ENCODE data around the gene TRAF3IP1.

Gene TRAF3IP1

GRCh38 chr2:238339814-238340213 is 19.5 kb downstream of the TRAF3IP1 start:
- H3K27ac ChIP-seq (ENCODE audit: low read depth, low read length): no peak overlapping the region

GRCh38 chr2:238341536-238341935 is 21.2 kb downstream of the TRAF3IP1 start:
- no peaks in the 10 kb centered on the region for H3K36me3 ChIP-seq (ENCODE audit: control insufficient read depth, insufficient read depth, low read length)
- H3K4me1 ChIP-seq (ENCODE audit: control insufficient read depth, insufficient read depth, low read length): no peaks in the 10 kb centered on the region
- H3K27me3 ChIP-seq (ENCODE audit: control insufficient read depth, insufficient read depth, low read length): no peaks in the 10 kb centered on the region
- no peak overlapping the region for H3K9ac ChIP-seq (ENCODE audit: low read length)
- no peak overlapping the region for H3K27ac ChIP-seq (ENCODE audit: low read depth, low read length)
- no peak overlapping the region for H3K4me3 ChIP-seq (ENCODE audit: low read length)

More at GRCh38 chr2:238339814-238340213, 19.5 kb downstream of the TRAF3IP1 start:
- H3K9ac ChIP-seq (ENCODE audit: low read length): no peak overlapping the region
- H3K4me3 ChIP-seq (ENCODE audit: low read length): no peak overlapping the region
- H3K27me3 ChIP-seq (ENCODE audit: control insufficient read depth, insufficient read depth, low read length): no peaks in the 10 kb centered on the region
- no peaks in the 10 kb centered on the region for H3K36me3 ChIP-seq (ENCODE audit: control insufficient read depth, insufficient read depth, low read length)
- H3K4me1 ChIP-seq (ENCODE audit: control insufficient read depth, insufficient read depth, low read length): no peaks in the 10 kb centered on the region

GRCh38 chr2:238344035-238344434 is 23.7 kb downstream of the TRAF3IP1 start:
- Histone ChIP-seq H3K27me3 (ENCODE audit: control insufficient read depth, insufficient read depth, low read length) (no peaks in the 10 kb centered on the region), H3K9ac (ENCODE audit: low read length) (no peak overlapping the region), H3K4me3 (ENCODE audit: low read length) (no peak overlapping the region), H3K27ac (ENCODE audit: low read depth, low read length) (no peak overlapping the region), H3K36me3 (ENCODE audit: control insufficient read depth, insufficient read depth, low read length) (peaks cover 3% of the 10 kb centered on the region), H3K4me1 (ENCODE audit: control insufficient read depth, insufficient read depth, low read length) (no peaks in the 10 kb centered on the region)

GRCh38 chr2:238344517-238344916 is 24.2 kb downstream of the TRAF3IP1 start:
- Histone ChIP-seq H3K4me1 (ENCODE audit: control insufficient read depth, insufficient read depth, low read length) (no peaks in the 10 kb centered on the region), H3K27ac (ENCODE audit: low read depth, low read length) (no peak overlapping the region), H3K9ac (ENCODE audit: low read length) (no peak overlapping the region), H3K4me3 (ENCODE audit: low read length) (no peak overlapping the region), H3K27me3 (ENCODE audit: control insufficient read depth, insufficient read depth, low read length) (no peaks in the 10 kb centered on the region), H3K36me3 (ENCODE audit: control insufficient read depth, insufficient read depth, low read length) (peaks cover 5% of the 10 kb centered on the region)

GRCh38 chr2:238345297-238345968 is 25.1 kb downstream of the TRAF3IP1 start:
- Histone ChIP-seq H3K27ac (ENCODE audit: low read depth, low read length) (no peak overlapping the region), H3K9ac (ENCODE audit: low read length) (no peak overlapping the region), H3K4me3 (ENCODE audit: low read length) (no peak overlapping the region), H3K4me1 (ENCODE audit: control insufficient read depth, insufficient read depth, low read length) (no peaks in the 10 kb centered on the region), H3K27me3 (ENCODE audit: control insufficient read depth, insufficient read depth, low read length) (no peaks in the 10 kb centered on the region), H3K36me3 (ENCODE audit: control insufficient read depth, insufficient read depth, low read length) (peaks cover 7% of the 10 kb centered on the region)

GRCh38 chr2:238346544-238346943 is 26.2 kb downstream of the TRAF3IP1 start:
- no peak overlapping the region for H3K27ac ChIP-seq (ENCODE audit: low read depth, low read length)
- H3K9ac ChIP-seq (ENCODE audit: low read length): no peak overlapping the region
- H3K36me3 ChIP-seq (ENCODE audit: control insufficient read depth, insufficient read depth, low read length): peaks cover 7% of the 10 kb centered on the region
- H3K27me3 ChIP-seq (ENCODE audit: control insufficient read depth, insufficient read depth, low read length): no peaks in the 10 kb centered on the region
- no peak overlapping the region for H3K4me3 ChIP-seq (ENCODE audit: low read length)
- H3K4me1 ChIP-seq (ENCODE audit: control insufficient read depth, insufficient read depth, low read length): no peaks in the 10 kb centered on the region

GRCh38 chr2:238350150-238350897 is 30.0 kb downstream of the TRAF3IP1 start:
- Histone ChIP-seq H3K9ac (ENCODE audit: low read length) (no peak overlapping the region), H3K4me3 (ENCODE audit: low read length) (no peak overlapping the region), H3K27ac (ENCODE audit: low read depth, low read length) (no peak overlapping the region), H3K4me1 (ENCODE audit: control insufficient read depth, insufficient read depth, low read length) (no peaks in the 10 kb centered on the region), H3K36me3 (ENCODE audit: control insufficient read depth, insufficient read depth, low read length) (peaks cover 7% of the 10 kb centered on the region), H3K27me3 (ENCODE audit: control insufficient read depth, insufficient read depth, low read length) (no peaks in the 10 kb centered on the region)

- peaks cover 7% of the 10 kb centered on the region for H3K36me3 ChIP-seq (ENCODE audit: control insufficient read depth, insufficient read depth, low read length)
- no peak overlapping the region for H3K27ac ChIP-seq (ENCODE audit: low read depth, low read length)
- H3K4me1 ChIP-seq (ENCODE audit: control insufficient read depth, insufficient read depth, low read length): no peaks in the 10 kb centered on the region
- no peak overlapping the region for H3K4me3 ChIP-seq (ENCODE audit: low read length)
- H3K9ac ChIP-seq (ENCODE audit: low read length): no peak overlapping the region
- no peaks in the 10 kb centered on the region for H3K27me3 ChIP-seq (ENCODE audit: control insufficient read depth, insufficient read depth, low read length)
Measured at GRCh38 chr2:238351315-238351714, 31.0 kb downstream of the TRAF3IP1 start.

GRCh38 chr2:238352361-238352760 is 32.0 kb downstream of the TRAF3IP1 start:
- no peak overlapping the region for H3K4me3 ChIP-seq (ENCODE audit: low read length)
- no peak overlapping the region for H3K27ac ChIP-seq (ENCODE audit: low read depth, low read length)
- peaks cover 7% of the 10 kb centered on the region for H3K36me3 ChIP-seq (ENCODE audit: control insufficient read depth, insufficient read depth, low read length)
- H3K9ac ChIP-seq (ENCODE audit: low read length): no peak overlapping the region
- no peaks in the 10 kb centered on the region for H3K4me1 ChIP-seq (ENCODE audit: control insufficient read depth, insufficient read depth, low read length)
- no peaks in the 10 kb centered on the region for H3K27me3 ChIP-seq (ENCODE audit: control insufficient read depth, insufficient read depth, low read length)

- no peak overlapping the region for H3K9ac ChIP-seq (ENCODE audit: low read length)
- no peaks in the 10 kb centered on the region for H3K36me3 ChIP-seq (ENCODE audit: control insufficient read depth, insufficient read depth, low read length)
- H3K4me1 ChIP-seq (ENCODE audit: control insufficient read depth, insufficient read depth, low read length): peaks cover 3% of the 10 kb centered on the region
- no peaks in the 10 kb centered on the region for H3K27me3 ChIP-seq (ENCODE audit: control insufficient read depth, insufficient read depth, low read length)
- no peak overlapping the region for H3K27ac ChIP-seq (ENCODE audit: low read depth, low read length)
- no peak overlapping the region for H3K4me3 ChIP-seq (ENCODE audit: low read length)
Measured at GRCh38 chr2:238358769-238359168, 38.5 kb downstream of the TRAF3IP1 start.

DNA sequence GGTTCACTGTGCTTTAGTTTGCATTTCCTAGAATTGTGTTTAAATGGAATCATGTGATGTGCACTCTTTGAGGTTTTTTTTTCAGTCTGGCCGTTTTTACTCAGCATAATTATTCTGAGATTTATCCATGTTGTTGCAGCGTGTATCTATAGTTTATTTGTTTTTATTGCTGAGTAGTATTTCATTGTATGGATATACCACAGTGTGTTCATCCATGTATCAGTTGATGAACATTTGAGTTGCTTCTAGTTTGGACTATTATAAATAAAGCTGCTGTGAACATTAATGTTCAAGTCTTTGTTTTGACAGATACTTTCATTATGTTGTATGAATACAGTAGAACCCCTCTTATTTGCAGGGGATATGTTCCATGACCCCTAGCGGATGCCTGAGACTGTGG is 39.1 kb downstream of the TRAF3IP1 start:
- no peaks in the 10 kb centered on the region for H3K27me3 ChIP-seq (ENCODE audit: control insufficient read depth, insufficient read depth, low read length)
- H3K4me3 ChIP-seq (ENCODE audit: low read length): no peak overlapping the region
- H3K4me1 ChIP-seq (ENCODE audit: control insufficient read depth, insufficient read depth, low read length): peaks cover 3% of the 10 kb centered on the region
- H3K36me3 ChIP-seq (ENCODE audit: control insufficient read depth, insufficient read depth, low read length): no peaks in the 10 kb centered on the region
- H3K9ac ChIP-seq (ENCODE audit: low read length): no peak overlapping the region
- H3K27ac ChIP-seq (ENCODE audit: low read depth, low read length): no peak overlapping the region

- peaks cover 3% of the 10 kb centered on the region for H3K4me1 ChIP-seq (ENCODE audit: control insufficient read depth, insufficient read depth, low read length)
- H3K9ac ChIP-seq (ENCODE audit: low read length): no peak overlapping the region
- no peak overlapping the region for H3K27ac ChIP-seq (ENCODE audit: low read depth, low read length)
- no peaks in the 10 kb centered on the region for H3K27me3 ChIP-seq (ENCODE audit: control insufficient read depth, insufficient read depth, low read length)
- H3K4me3 ChIP-seq (ENCODE audit: low read length): no peak overlapping the region
- H3K36me3 ChIP-seq (ENCODE audit: control insufficient read depth, insufficient read depth, low read length): no peaks in the 10 kb centered on the region
Measured at GRCh38 chr2:238361877-238362276, 41.6 kb downstream of the TRAF3IP1 start.

GRCh38 chr2:238362626-238363025 is 42.3 kb downstream of the TRAF3IP1 start:
- Histone ChIP-seq H3K27ac (ENCODE audit: low read depth, low read length) (no peak overlapping the region), H3K4me3 (ENCODE audit: low read length) (no peak overlapping the region), H3K27me3 (ENCODE audit: control insufficient read depth, insufficient read depth, low read length) (no peaks in the 10 kb centered on the region), H3K4me1 (ENCODE audit: control insufficient read depth, insufficient read depth, low read length) (peaks cover 1% of the 10 kb centered on the region), H3K36me3 (ENCODE audit: control insufficient read depth, insufficient read depth, low read length) (no peaks in the 10 kb centered on the region), H3K9ac (ENCODE audit: low read length) (no peak overlapping the region)
